HG03565 (cell line): ENCODE results near the gene COL4A4.

Experiments
- ATAC-seq: cut with Tn5 transposase; IDR thresholded peaks from one replicate; pipeline ENCODE4 v1.9.1; 2021; ENCODE audit warnings: mild to moderate bottlenecking, moderate library complexity; ENCODE audit not compliant: unreplicated experiment

COL4A4 gene

DNA sequence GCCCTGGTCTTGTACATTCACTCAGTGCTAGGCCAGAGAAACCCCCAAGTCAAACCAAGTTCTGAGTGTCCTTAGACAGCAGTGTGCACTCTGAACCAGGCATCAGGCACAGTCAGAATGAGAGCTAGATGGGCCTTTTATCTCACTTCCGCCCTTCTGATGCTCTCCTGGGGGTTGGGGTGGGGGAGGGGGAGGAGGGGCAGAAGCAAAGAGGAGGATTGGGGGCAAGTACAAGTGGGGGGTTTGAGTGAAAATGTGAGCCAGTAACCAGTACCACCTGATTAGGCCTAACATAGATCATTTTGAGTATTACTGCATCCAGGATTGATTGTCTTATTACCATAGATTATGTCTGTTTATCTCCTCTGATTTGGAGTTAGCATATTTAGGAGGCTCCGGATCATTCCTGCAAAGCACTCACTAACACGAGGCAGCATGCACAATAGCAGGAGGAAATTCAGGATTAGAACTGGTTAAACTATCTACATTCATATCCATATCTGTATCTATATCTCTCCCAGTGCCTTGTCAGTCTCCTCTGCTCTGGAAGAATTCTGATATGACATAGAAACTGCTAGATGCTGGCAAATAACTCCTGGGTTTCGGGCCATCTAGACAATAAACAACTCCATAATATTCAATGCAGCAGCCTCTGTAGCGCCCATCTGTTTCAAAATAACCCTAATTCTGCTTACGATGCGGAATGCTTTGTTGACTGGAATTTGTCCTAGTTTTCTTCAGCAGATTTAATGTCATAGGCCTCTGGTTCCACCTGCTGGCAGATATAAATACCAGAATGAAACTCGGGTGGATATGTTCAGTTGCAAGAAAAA is 179.0 kb downstream of the COL4A4 start:
- ATAC-seq, result peak; percentile 98

DNA sequence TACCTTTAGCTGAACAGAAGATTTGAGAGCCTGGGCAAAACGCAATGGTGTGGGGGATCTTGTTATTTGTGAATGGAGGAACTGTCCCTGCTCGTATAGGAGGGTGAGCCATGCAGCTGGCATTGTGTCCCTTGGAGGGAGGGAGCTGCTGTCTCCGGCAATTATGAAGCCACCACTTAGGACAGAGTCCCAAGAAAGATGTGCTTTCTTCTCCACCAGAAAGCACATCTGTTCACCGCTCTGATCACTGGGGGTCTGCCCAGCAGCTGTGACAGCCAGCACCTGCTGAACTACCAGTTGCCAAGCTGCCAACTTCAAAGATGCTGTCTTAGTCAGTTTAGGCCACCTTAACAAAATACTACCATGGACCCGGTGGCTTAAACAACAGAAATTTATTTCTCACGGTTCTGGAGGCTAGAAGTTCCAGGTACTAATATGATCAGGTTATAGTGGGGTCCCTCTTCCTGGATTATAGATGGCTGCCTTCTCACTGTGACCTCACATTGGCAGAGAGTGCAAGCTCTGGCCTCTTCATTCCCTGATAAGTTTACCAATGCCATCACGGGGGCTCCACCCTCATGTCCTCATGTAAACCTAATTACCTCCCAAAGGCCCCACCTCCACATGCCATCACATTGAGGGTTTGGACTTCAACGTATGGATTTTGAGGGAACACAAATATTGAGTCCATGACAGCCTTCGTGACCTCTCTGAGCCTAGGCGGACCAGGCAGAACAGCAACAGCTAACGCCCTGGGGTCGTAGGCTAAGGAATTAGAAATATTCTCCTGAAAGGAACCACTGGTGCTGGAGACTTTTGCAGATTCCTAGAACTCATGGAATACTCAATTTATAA is 179.9 kb downstream of the COL4A4 start:
- ATAC-seq, result peak; percentile 6

DNA sequence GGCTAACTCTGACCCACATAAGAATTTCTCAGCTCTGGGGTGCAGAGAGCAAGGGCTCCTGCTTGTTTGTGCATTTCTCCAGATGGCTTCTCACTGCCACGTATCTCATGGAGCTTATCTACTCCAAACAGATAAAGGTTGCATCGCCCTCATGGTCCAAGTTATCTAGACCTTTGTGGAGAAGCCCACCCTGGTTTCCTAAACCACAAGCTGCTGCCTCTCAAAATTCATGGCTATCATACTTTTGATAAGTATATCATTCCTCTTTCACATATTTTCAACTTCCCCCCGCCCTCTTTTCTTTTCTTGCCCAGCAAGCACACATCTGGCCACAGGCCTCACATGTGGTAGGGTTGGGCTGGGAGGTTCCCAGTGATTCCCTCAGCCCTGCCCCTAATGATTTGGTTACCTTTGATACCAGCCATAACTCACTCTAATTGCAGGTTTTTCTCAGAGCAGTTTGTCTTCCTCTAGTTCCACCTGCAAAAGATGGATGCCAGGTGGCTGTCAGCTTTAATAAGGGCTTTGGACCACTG is 182.1 kb downstream of the COL4A4 start:
- no peak for ATAC-seq

DNA sequence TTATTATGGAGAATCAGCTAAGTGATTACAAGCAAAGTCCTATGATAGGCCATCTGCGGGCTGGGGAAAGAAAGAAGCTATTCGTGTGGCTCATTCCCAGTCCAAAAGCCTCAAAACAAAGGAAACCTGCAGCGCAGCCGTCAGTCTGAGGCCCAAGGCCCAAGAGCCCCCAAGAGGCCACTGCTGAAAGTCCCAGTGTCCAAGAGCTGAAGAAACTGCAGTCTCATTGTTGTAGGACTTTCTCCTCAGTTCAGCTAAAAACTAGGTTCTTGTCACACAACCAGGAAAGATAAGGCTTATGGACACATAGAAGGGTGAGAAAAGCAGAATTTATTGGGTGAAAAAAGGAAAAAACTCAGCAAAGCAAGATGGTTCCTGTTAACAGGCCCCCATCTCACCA is 185.0 kb downstream of the COL4A4 start:
- ATAC-seq, result no peak

DNA sequence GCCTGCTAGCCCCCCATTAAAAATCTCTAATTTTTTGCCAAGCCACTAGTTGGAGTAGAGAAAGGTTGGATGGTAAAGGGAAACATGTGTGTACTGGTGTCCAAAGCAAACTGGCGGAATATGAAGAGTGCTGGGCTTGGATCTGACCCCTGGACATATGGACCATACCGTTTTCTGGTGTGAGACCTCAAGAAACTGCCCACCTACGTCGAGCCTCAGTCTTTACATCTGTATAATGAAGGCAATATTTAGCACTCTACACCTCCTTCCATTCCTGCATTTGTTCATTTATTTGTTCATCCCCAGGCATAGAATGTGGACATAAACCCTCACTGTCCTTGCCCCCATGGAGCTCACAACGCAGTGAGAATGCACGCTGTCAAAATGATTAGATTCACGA is 185.7 kb downstream of the COL4A4 start:
- no peak for ATAC-seq

DNA sequence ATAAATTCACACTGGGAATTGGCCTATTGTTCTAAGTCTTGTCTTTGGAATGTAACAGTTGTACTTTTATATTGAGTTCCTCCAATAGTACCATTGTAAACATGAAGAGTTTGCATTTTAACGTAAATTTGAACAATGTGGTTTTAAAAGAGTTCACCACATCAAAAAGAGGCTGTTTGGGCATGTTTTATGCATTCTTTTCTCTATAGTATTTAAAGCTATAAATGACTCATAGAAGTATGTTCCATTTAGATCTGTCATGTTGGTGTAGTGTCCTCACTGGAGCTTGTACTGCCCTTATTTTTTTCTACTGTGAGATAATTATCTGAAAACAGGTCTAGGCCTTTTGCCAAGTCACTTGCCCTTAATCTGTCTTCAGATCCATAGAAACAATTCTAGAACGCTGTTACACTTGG is 186.2 kb downstream of the COL4A4 start:
- ATAC-seq, result peak; percentile 38

DNA sequence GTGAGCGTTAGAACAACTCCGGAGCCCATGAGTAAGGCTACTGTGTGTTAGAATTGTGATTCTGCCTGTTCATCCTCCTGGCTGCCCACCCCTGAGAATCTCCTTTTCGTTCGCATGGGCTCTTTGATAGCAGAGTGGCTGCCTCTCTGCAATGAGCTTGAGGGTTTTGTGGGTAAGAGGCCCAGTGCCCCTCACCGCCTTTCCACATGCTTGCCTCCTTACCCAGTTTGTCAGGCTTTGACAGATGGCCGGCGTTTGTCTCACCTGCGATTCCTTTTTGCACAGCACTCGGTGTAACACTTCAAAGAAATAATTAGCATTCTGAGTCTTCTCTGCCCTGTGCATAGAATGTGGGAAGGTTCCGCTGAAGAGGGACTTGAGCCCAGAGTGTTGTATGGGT is 190.2 kb downstream of the COL4A4 start:
- ATAC-seq, result no peak

DNA sequence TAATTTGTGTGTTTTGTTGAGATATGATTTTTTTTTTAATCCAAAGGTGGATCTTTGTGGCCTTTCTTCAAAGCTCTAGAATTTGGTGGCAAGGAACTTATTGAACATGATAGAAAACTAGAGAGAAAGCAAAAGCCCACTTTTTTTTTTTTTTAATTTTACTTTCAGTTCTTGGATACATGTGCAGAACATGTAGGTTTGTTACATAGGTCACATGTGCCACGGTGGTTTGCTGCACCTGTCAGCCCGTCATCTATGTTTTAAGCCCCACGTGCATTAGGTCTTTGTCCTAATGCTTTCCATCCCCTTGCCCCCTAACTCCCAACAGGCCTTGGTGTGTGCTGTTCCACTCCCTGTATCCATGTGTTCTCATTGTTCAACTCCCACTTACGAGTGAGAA is 192.2 kb downstream of the COL4A4 start:
- no peak for ATAC-seq

DNA sequence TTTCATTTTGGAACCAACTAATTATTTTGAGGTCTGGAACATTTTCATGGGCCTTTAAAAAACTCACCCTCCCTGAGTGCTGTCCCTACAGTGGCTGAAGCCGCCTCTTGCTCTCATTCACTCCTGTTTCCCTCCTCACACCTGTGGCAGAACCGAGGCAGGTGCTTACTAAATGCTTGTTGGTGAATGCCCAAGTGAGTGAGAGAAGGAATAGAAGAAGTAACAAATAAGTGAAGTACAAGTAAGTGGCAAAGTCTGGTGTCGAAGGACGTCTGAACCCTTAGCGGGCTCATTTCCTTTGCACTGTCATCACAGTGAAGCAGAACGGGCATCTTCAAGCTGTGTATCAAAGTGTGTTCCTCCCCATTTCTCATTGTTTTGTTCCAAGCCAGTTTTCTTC is 192.9 kb downstream of the COL4A4 start:
- ATAC-seq, result no peak

DNA sequence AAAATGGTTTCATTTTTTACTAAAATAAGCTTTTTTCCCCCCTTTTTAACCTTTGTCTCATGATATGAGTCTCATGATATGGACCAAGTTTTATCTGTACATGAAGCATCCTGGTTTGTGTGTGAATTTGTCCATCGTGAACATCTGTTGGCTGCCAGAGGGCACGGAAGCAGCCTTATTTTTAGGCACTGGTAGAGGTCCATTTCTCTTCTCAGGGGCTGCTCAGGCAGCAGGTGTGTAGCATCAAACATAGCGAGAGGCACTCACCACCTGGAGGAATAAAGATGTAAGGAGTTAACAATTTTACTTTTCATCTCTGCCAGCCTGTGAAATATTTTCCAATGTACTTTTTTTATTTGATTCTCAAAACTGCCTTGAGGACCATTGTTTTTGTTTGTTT is 193.6 kb downstream of the COL4A4 start:
- ATAC-seq, result no peak

DNA sequence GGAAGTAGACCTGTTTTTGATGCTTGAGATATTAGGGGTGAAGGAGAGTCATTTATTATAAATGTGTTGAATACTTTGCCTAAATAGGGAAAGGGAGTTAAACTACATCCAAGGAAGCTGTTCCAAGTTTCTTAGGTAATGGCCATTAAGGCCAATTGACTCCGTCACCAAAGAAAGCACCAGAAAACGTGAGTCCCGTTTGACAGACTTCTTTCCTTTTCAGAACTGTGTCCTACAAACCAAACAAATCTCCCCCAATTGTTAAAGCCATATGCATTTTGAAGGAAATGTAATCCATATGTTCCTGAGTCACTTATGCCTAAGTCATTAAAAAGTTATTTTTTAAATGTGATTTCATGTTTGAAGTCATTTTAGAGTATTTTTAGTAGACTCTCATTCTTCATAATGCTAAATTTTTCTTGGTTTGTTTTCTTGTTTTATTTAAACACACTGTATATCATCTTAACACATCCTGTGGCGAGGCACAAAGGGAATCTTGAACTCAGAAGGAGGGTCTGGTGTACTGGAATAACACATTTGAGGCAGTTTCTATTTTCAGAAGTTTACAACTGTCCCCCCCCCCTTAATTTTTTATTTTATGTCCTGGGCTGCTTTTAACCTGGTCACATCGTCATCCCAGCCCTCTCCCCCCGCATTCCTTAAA is 194.5 kb downstream of the COL4A4 start:
- ATAC-seq, result no peak

DNA sequence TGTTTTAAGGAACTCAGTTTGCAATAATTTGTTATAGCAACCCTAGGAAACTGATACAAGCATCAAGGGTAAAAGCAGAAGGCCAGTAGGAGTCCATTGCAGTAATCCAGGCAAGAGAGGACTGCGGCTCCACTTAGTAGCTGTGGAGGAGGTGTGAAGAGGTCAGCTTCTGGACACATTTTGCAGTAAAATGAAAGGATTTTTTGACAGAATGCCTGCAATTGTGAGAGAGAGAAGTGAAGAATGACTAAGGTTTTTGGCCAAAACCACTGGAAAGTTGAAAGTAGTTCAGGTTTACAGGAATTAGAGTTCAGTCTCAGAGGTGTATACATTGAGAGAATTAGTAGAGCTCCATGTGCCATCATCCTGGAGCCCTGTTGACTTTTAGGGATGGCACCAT is 198.6 kb downstream of the COL4A4 start:
- ATAC-seq, result no peak

DNA sequence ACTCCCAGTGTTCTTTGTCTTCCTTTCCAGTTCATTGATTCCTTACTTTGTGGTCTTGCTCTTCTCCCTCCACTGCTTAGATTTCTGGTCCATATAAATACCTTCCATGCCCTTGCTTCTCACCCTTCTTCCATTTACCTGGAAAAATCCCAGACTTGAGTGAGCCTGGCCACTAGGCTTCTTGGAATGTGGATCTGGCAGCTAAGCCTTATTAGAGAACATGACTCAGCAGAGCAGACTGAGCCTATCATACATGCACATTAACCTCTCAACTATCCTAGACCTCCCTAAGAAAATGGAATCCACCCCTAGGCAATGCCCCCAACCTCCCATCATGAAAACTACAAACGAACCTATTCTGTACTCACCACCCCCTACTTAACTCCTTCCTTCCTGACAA is 200.5 kb downstream of the COL4A4 start:
- no peak for ATAC-seq

DNA sequence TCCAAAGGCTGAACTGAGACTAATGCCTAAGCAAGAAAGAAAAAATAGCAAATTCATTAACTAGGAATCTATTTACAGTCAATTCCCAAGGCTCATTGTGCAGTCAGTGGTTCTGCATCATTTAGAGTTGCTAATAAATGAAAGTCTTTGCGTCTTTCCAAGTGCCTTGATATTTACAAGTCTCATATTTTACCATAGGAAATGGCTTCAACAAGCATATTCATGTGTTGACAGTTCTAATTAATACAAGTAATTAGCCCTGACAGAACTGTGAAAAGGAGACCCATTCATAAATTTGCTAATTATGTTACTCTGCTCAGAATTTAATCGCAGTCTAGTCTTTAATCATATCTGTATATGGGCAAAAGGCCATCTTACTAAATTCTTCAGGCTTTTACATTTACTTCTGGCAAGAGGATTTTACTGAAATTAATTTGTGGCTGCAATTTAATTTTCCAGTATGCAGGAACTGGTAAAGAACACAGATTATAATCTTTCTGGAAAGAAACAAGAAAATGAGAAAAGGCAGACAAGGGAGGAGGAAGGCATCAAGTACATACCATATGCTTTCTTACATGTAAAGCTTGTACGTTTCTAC is 201.7 kb downstream of the COL4A4 start:
- no peak for ATAC-seq

DNA sequence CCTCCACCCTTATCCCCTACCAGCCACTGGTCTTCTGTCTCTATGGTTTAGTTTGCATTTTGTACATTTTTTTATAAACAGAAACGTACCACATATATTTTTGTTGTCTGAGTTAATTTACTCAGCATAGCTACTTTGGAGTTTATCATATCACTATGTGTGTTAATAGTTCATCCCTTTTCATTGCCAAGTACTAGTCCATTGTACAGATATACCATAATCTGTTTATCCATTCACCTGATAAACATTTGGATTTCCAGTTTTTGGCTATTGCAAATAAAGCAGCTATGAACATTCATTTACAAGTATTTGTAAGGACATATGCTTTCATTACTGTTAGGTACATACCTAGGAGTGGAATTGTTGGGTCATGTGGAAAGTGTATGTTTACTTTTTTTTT is 204.6 kb downstream of the COL4A4 start:
- no peak for ATAC-seq

DNA sequence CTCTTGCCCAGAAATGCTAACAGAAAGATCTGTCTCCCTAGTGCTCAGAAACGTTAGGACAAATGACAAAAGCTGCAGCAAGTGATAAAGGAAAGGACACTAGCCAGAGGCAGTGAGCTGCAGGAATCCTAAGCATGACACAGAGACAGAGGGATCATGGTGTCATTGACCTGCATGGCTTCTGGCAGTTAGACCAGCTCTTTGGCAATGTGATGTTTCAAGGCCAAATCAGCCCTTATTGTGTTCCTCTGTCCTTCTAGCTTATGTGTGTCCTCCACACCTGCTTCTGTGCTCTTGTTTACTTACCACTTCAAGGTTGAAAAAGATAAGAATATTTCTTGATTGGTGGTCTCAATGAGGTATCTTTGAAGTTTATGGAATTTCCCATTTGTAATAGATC is 207.3 kb downstream of the COL4A4 start:
- ATAC-seq, result no peak

DNA sequence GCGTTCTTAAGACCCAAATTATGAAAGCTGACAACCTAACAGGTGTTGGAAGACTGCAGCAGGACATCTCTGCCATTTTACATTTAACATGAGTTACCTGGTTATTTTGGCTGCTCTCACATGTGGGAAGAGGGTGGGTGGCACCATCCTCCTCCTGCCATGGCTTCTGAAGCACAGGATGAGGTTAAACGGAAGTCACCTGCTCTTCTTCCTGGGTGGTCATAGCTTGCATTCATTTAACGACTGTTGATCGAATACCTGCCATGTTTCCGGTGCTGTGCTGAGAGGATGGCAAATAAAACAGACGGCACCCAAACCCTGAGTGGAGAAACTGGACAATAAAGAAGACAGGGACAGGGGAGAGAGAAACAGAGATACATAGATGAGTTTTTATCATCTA is 210.2 kb downstream of the COL4A4 start:
- no peak for ATAC-seq

DNA sequence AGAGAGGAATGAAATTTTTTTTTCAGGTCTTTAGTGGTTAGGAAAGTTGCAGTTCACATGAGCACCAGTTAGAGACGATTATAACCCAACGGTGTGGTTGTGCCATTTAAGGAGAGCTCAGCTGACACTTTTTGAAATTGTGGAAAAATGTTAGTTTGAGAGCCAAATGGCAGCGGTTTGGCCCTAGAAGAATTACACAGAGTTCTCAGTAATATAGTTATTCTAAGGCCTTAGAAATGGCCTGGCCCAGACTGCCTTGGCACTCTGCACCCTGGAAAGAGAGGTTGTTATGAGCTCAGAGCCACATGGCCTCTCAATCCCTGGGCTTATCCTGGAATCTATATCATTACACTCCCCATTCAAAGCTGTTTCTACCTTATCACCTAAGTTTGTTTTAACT is 210.8 kb downstream of the COL4A4 start:
- no peak for ATAC-seq
